Stimulated activated naive CD8-positive, alpha-beta T cell treated with anti-CD3 and anti-CD28 coated beads, Interleukin-15, Interleukin-2, amounts not matched to agents 100 ng/mL and 50 ng/mL, for 24 hours (primary cell): Measurements from ENCODE around the gene KNOP1.

ENCODE experiments used
- H3K27ac Mint-ChIP-seq: one replicate; pipeline ENCODE4 v1.8.0; 2021; ENCODE audit warnings: mild to moderate bottlenecking, mixed read lengths
- H3K27me3 Mint-ChIP-seq: one replicate; pipeline ENCODE4 v1.8.0; 2021; ENCODE audit warnings: mixed read lengths
- H3K36me3 Mint-ChIP-seq: one replicate; pipeline ENCODE4 v1.8.0; 2021; ENCODE audit warnings: low read depth, mixed read lengths
- H3K4me1 Mint-ChIP-seq: one replicate; pipeline ENCODE4 v1.8.0; 2021; ENCODE audit warnings: low read depth, mixed read lengths
- H3K4me3 Mint-ChIP-seq: one replicate; pipeline ENCODE4 v1.8.0; 2021; ENCODE audit warnings: mild to moderate bottlenecking, mixed read lengths
- H3K9me3 Mint-ChIP-seq: one replicate; pipeline ENCODE4 v1.8.0; 2021; ENCODE audit warnings: mixed read lengths

KNOP1 gene

GRCh38 chr16:19749571-19750080 lies 31.6 kb upstream of the KNOP1 start:
- no peaks in the 10 kb centered on the region for H3K9me3 Mint-ChIP-seq

GRCh38 chr16:19748389-19749168 lies 30.6 kb upstream of the KNOP1 start:
- Mint-ChIP-seq H3K27me3 (no peaks in the 10 kb centered on the region), H3K36me3 (no peaks in the 10 kb centered on the region), H3K4me1 (no peaks in the 10 kb centered on the region), H3K27ac (no peak overlapping the region), H3K9me3 (no peaks in the 10 kb centered on the region), H3K4me3 (no peak overlapping the region)

More at GRCh38 chr16:19749571-19750080, 31.6 kb upstream of the KNOP1 start:
- Mint-ChIP-seq H3K27me3 (no peaks in the 10 kb centered on the region), H3K36me3 (no peaks in the 10 kb centered on the region), H3K4me1 (no peaks in the 10 kb centered on the region), H3K27ac (no peak overlapping the region), H3K4me3 (no peak overlapping the region)

GRCh38 chr16:19746561-19746960 lies 28.5 kb upstream of the KNOP1 start:
- Mint-ChIP-seq H3K27ac (no peak overlapping the region), H3K27me3 (no peaks in the 10 kb centered on the region), H3K9me3 (no peaks in the 10 kb centered on the region), H3K36me3 (no peaks in the 10 kb centered on the region), H3K4me3 (no peak overlapping the region), H3K4me1 (no peaks in the 10 kb centered on the region)

GRCh38 chr16:19745286-19746010 lies 27.4 kb upstream of the KNOP1 start:
- Mint-ChIP-seq H3K27ac (no peak overlapping the region), H3K4me1 (no peaks in the 10 kb centered on the region), H3K27me3 (no peaks in the 10 kb centered on the region), H3K36me3 (no peaks in the 10 kb centered on the region), H3K4me3 (no peak overlapping the region), H3K9me3 (no peaks in the 10 kb centered on the region)

- Mint-ChIP-seq H3K9me3 (no peaks in the 10 kb centered on the region), H3K4me1 (no peaks in the 10 kb centered on the region), H3K27ac (no peak overlapping the region), H3K4me3 (no peak overlapping the region), H3K27me3 (no peaks in the 10 kb centered on the region), H3K36me3 (no peaks in the 10 kb centered on the region)
These were observed 26.6 kb upstream of the KNOP1 start for GRCh38 chr16:19744670-19745069.

GRCh38 chr16:19743816-19744159 lies 25.8 kb upstream of the KNOP1 start:
- Mint-ChIP-seq H3K4me1 (no peaks in the 10 kb centered on the region), H3K9me3 (no peaks in the 10 kb centered on the region), H3K27ac (no peak overlapping the region), H3K27me3 (no peaks in the 10 kb centered on the region), H3K4me3 (no peak overlapping the region), H3K36me3 (no peaks in the 10 kb centered on the region)

- no peaks in the 10 kb centered on the region for H3K4me1 Mint-ChIP-seq
- no peak overlapping the region for H3K4me3 Mint-ChIP-seq
- no peaks in the 10 kb centered on the region for H3K27me3 Mint-ChIP-seq
- H3K27ac Mint-ChIP-seq = no peak overlapping the region
- H3K9me3 Mint-ChIP-seq = no peaks in the 10 kb centered on the region
- H3K36me3 Mint-ChIP-seq = no peaks in the 10 kb centered on the region
These were observed 23.3 kb upstream of the KNOP1 start for GRCh38 chr16:19741354-19741753.

GRCh38 chr16:19737306-19738038 lies 19.4 kb upstream of the KNOP1 start:
- H3K27ac Mint-ChIP-seq = no peak overlapping the region
- no peaks in the 10 kb centered on the region for H3K9me3 Mint-ChIP-seq
- peaks cover 3% of the 10 kb centered on the region for H3K36me3 Mint-ChIP-seq
- no peaks in the 10 kb centered on the region for H3K4me1 Mint-ChIP-seq
- no peaks in the 10 kb centered on the region for H3K27me3 Mint-ChIP-seq
- H3K4me3 Mint-ChIP-seq = no peak overlapping the region

- no peak overlapping the region for H3K27ac Mint-ChIP-seq
- no peaks in the 10 kb centered on the region for H3K27me3 Mint-ChIP-seq
- no peak overlapping the region for H3K4me3 Mint-ChIP-seq
- no peaks in the 10 kb centered on the region for H3K9me3 Mint-ChIP-seq
- H3K4me1 Mint-ChIP-seq = no peaks in the 10 kb centered on the region
- peaks cover 3% of the 10 kb centered on the region for H3K36me3 Mint-ChIP-seq
These were observed 17.2 kb upstream of the KNOP1 start for GRCh38 chr16:19735074-19735867.

GRCh38 chr16:19733551-19733950 lies 15.5 kb upstream of the KNOP1 start:
- peaks cover 3% of the 10 kb centered on the region for H3K36me3 Mint-ChIP-seq
- H3K27me3 Mint-ChIP-seq = no peaks in the 10 kb centered on the region
- no peak overlapping the region for H3K27ac Mint-ChIP-seq
- H3K4me1 Mint-ChIP-seq = no peaks in the 10 kb centered on the region
- no peaks in the 10 kb centered on the region for H3K9me3 Mint-ChIP-seq
- H3K4me3 Mint-ChIP-seq = no peak overlapping the region

- Mint-ChIP-seq H3K9me3 (no peaks in the 10 kb centered on the region), H3K27me3 (no peaks in the 10 kb centered on the region), H3K4me3 (no peak overlapping the region), H3K36me3 (no peaks in the 10 kb centered on the region), H3K27ac (no peak overlapping the region), H3K4me1 (peaks cover 9% of the 10 kb centered on the region)
These were observed 10.6 kb upstream of the KNOP1 start for GRCh38 chr16:19728636-19728965.

- H3K27me3 Mint-ChIP-seq = no peaks in the 10 kb centered on the region
- no peak overlapping the region for H3K27ac Mint-ChIP-seq
- no peaks in the 10 kb centered on the region for H3K9me3 Mint-ChIP-seq
- H3K4me1 Mint-ChIP-seq = peaks cover 12% of the 10 kb centered on the region
- H3K36me3 Mint-ChIP-seq = no peaks in the 10 kb centered on the region
- H3K4me3 Mint-ChIP-seq = no peak overlapping the region
These were observed 5.0 kb upstream of the KNOP1 start for GRCh38 chr16:19722981-19723380.

- no peaks in the 10 kb centered on the region for H3K36me3 Mint-ChIP-seq
- H3K27ac Mint-ChIP-seq = no peak overlapping the region
- peaks cover 9% of the 10 kb centered on the region for H3K4me1 Mint-ChIP-seq
- no peak overlapping the region for H3K4me3 Mint-ChIP-seq
- no peaks in the 10 kb centered on the region for H3K27me3 Mint-ChIP-seq
- H3K9me3 Mint-ChIP-seq = no peaks in the 10 kb centered on the region
These were observed 4.4 kb upstream of the KNOP1 start for GRCh38 chr16:19722269-19722952.

GRCh38 chr16:19718624-19718965 lies 568 bp upstream of the KNOP1 start:
- no peaks in the 10 kb centered on the region for H3K27me3 Mint-ChIP-seq
- peak overlapping the region; percentile 93 for H3K27ac Mint-ChIP-seq
- peak overlapping the region; percentile 95 for H3K4me3 Mint-ChIP-seq
- H3K4me1 Mint-ChIP-seq = peaks cover 25% of the 10 kb centered on the region
- no peaks in the 10 kb centered on the region for H3K9me3 Mint-ChIP-seq
- H3K36me3 Mint-ChIP-seq = peaks cover 25% of the 10 kb centered on the region
